ENCODE data around the gene DRC1. TPM values are rescaled to one million over a fixed set of nuclear protein-coding genes. Genes with fewer than 3 reads are reported as not detected.
"Not testable (repeated sequence)": the region's sequence is repeated elsewhere in the genome, so short reads cannot be mapped to it uniquely, and the experiment has no call there.

The DRC1 gene
- 0.33 TPM for polyA plus RNA-seq (2013, experiment 1 of 2)
- polyA plus RNA-seq (2013, experiment 2 of 2) = 1.1 TPM

- 14 to 26% methylated on average over 34 to 51 of the region's 63 CpGs for WGBS, 2 experiments (ENCODE audit: insufficient coverage in 2 of 2)
- H3K27ac ChIP-seq (ENCODE audit: low read depth, low read length, severe bottlenecking) = peak within 1 kb of the TSS; percentile 19
- H3K4me3 ChIP-seq (ENCODE audit: extremely low read depth, insufficient read depth, low read length, poor library complexity, severe bottlenecking) = peak within 1 kb of the TSS; percentile 34
Observed at GRCh38 chr2:26401739-26402541, at the start of gene DRC1. Gene DRC1, plus strand, starts transcription at chr2:26401920. Its CDS starts 70 bp downstream, at chr2:26401990.

GRCh38 chr2:26352892-26353291, 48.8 kb upstream of the DRC1 start:
- Histone ChIP-seq H3K36me3 (ENCODE audit: control insufficient read depth, insufficient read depth, low read length) (peaks cover 38% of the 10 kb centered on the region), H3K27ac (ENCODE audit: low read depth, low read length, severe bottlenecking) (no peak overlapping the region), H3K4me3 (ENCODE audit: extremely low read depth, insufficient read depth, low read length, poor library complexity, severe bottlenecking) (no peak overlapping the region), H3K9me3 (ENCODE audit: control insufficient read depth, low read length) (no peaks in the 10 kb centered on the region), H3K4me1 (ENCODE audit: control insufficient read depth, insufficient read depth, low read length, poor library complexity, severe bottlenecking) (peaks cover 15% of the 10 kb centered on the region)
- no CpG with 5 or more reads among the region's 1 CpG for WGBS, 2 experiments (ENCODE audit: insufficient coverage in 2 of 2)

More at GRCh38 chr2:26401739-26402541, at the start of gene DRC1:
- Histone ChIP-seq H3K36me3 (ENCODE audit: control insufficient read depth, insufficient read depth, low read length) (no peaks in the 10 kb centered on the region), H3K4me1 (ENCODE audit: control insufficient read depth, insufficient read depth, low read length, poor library complexity, severe bottlenecking) (no peaks in the 10 kb centered on the region), H3K9me3 (ENCODE audit: control insufficient read depth, low read length) (no peaks in the 10 kb centered on the region)

- H3K9me3 ChIP-seq (ENCODE audit: control insufficient read depth, low read length); H3K4me3 ChIP-seq (ENCODE audit: extremely low read depth, insufficient read depth, low read length, poor library complexity, severe bottlenecking); H3K27ac ChIP-seq (ENCODE audit: low read depth, low read length, severe bottlenecking): not testable (repeated sequence)
- 97 to 100% methylated on average over 3 to 4 of the region's 16 CpGs for WGBS, 2 experiments (ENCODE audit: insufficient coverage in 2 of 2)
- H3K36me3 ChIP-seq (ENCODE audit: control insufficient read depth, insufficient read depth, low read length) = peaks cover 40% of the 10 kb centered on the region
- H3K4me1 ChIP-seq (ENCODE audit: control insufficient read depth, insufficient read depth, low read length, poor library complexity, severe bottlenecking) = peaks cover 12% of the 10 kb centered on the region
Observed at GRCh38 chr2:26354469-26354868, 47.3 kb upstream of the DRC1 start.

- Histone ChIP-seq H3K4me1 (ENCODE audit: control insufficient read depth, insufficient read depth, low read length, poor library complexity, severe bottlenecking) (peaks cover 12% of the 10 kb centered on the region), H3K4me3 (ENCODE audit: extremely low read depth, insufficient read depth, low read length, poor library complexity, severe bottlenecking) (no peak overlapping the region), H3K9me3 (ENCODE audit: control insufficient read depth, low read length) (no peaks in the 10 kb centered on the region), H3K27ac (ENCODE audit: low read depth, low read length, severe bottlenecking) (peak overlapping the region; percentile 26), H3K36me3 (ENCODE audit: control insufficient read depth, insufficient read depth, low read length) (peaks cover 38% of the 10 kb centered on the region)
- 49 to 52% methylated on average over 5 to 7 of the region's 9 CpGs for WGBS, 2 experiments (ENCODE audit: insufficient coverage in 2 of 2)
Observed at GRCh38 chr2:26355038-26355995, 46.4 kb upstream of the DRC1 start.

- Histone ChIP-seq H3K36me3 (ENCODE audit: control insufficient read depth, insufficient read depth, low read length) (peaks cover 32% of the 10 kb centered on the region), H3K4me3 (ENCODE audit: extremely low read depth, insufficient read depth, low read length, poor library complexity, severe bottlenecking) (no peak overlapping the region), H3K4me1 (ENCODE audit: control insufficient read depth, insufficient read depth, low read length, poor library complexity, severe bottlenecking) (peaks cover 12% of the 10 kb centered on the region), H3K9me3 (ENCODE audit: control insufficient read depth, low read length) (no peaks in the 10 kb centered on the region), H3K27ac (ENCODE audit: low read depth, low read length, severe bottlenecking) (no peak overlapping the region)
- WGBS, 2 experiments (ENCODE audit: insufficient coverage in 2 of 2) = 100% methylated on average over 1 of the region's 2 CpGs; no CpG with 5 or more reads in 1 of the 2 experiments
Observed at GRCh38 chr2:26356111-26356510, 45.6 kb upstream of the DRC1 start.

- Histone ChIP-seq H3K9me3 (ENCODE audit: control insufficient read depth, low read length) (no peaks in the 10 kb centered on the region), H3K4me1 (ENCODE audit: control insufficient read depth, insufficient read depth, low read length, poor library complexity, severe bottlenecking) (peaks cover 12% of the 10 kb centered on the region), H3K27ac (ENCODE audit: low read depth, low read length, severe bottlenecking) (no peak overlapping the region), H3K36me3 (ENCODE audit: control insufficient read depth, insufficient read depth, low read length) (peaks cover 29% of the 10 kb centered on the region), H3K4me3 (ENCODE audit: extremely low read depth, insufficient read depth, low read length, poor library complexity, severe bottlenecking) (no peak overlapping the region)
- WGBS, 2 experiments (ENCODE audit: insufficient coverage in 2 of 2) = no CpG with 5 or more reads among the region's 2 CpGs
Observed at GRCh38 chr2:26356771-26357170, 44.9 kb upstream of the DRC1 start.

GRCh38 chr2:26359886-26360473, 41.7 kb upstream of the DRC1 start:
- H3K4me3 ChIP-seq (ENCODE audit: extremely low read depth, insufficient read depth, low read length, poor library complexity, severe bottlenecking) = no peak overlapping the region
- H3K27ac ChIP-seq (ENCODE audit: low read depth, low read length, severe bottlenecking) = no peak overlapping the region
- peaks cover 10% of the 10 kb centered on the region for H3K4me1 ChIP-seq (ENCODE audit: control insufficient read depth, insufficient read depth, low read length, poor library complexity, severe bottlenecking)
- H3K9me3 ChIP-seq (ENCODE audit: control insufficient read depth, low read length) = no peaks in the 10 kb centered on the region
- H3K36me3 ChIP-seq (ENCODE audit: control insufficient read depth, insufficient read depth, low read length) = peaks cover 32% of the 10 kb centered on the region
- 90 to 100% methylated on average over 2 to 3 of the region's 4 CpGs for WGBS, 2 experiments (ENCODE audit: insufficient coverage in 2 of 2)

- 88 to 100% methylated on average over 1 to 2 of the region's 4 CpGs for WGBS, 2 experiments (ENCODE audit: insufficient coverage in 2 of 2)
- Histone ChIP-seq H3K27ac (ENCODE audit: low read depth, low read length, severe bottlenecking) (no peak overlapping the region), H3K4me1 (ENCODE audit: control insufficient read depth, insufficient read depth, low read length, poor library complexity, severe bottlenecking) (no peaks in the 10 kb centered on the region), H3K36me3 (ENCODE audit: control insufficient read depth, insufficient read depth, low read length) (peaks cover 42% of the 10 kb centered on the region), H3K4me3 (ENCODE audit: extremely low read depth, insufficient read depth, low read length, poor library complexity, severe bottlenecking) (no peak overlapping the region), H3K9me3 (ENCODE audit: control insufficient read depth, low read length) (no peaks in the 10 kb centered on the region)
Observed at GRCh38 chr2:26363323-26363722, 38.4 kb upstream of the DRC1 start.

- Histone ChIP-seq H3K27ac (ENCODE audit: low read depth, low read length, severe bottlenecking) (no peak overlapping the region), H3K36me3 (ENCODE audit: control insufficient read depth, insufficient read depth, low read length) (peaks cover 48% of the 10 kb centered on the region), H3K4me1 (ENCODE audit: control insufficient read depth, insufficient read depth, low read length, poor library complexity, severe bottlenecking) (no peaks in the 10 kb centered on the region), H3K4me3 (ENCODE audit: extremely low read depth, insufficient read depth, low read length, poor library complexity, severe bottlenecking) (no peak overlapping the region), H3K9me3 (ENCODE audit: control insufficient read depth, low read length) (no peaks in the 10 kb centered on the region)
- WGBS, 2 experiments (ENCODE audit: insufficient coverage in 2 of 2) = no CpG with 5 or more reads among the region's 3 CpGs
Observed at GRCh38 chr2:26363958-26364357, 37.8 kb upstream of the DRC1 start.

- Histone ChIP-seq H3K4me1 (ENCODE audit: control insufficient read depth, insufficient read depth, low read length, poor library complexity, severe bottlenecking) (no peaks in the 10 kb centered on the region), H3K27ac (ENCODE audit: low read depth, low read length, severe bottlenecking) (no peak overlapping the region), H3K4me3 (ENCODE audit: extremely low read depth, insufficient read depth, low read length, poor library complexity, severe bottlenecking) (no peak overlapping the region), H3K9me3 (ENCODE audit: control insufficient read depth, low read length) (no peaks in the 10 kb centered on the region), H3K36me3 (ENCODE audit: control insufficient read depth, insufficient read depth, low read length) (peaks cover 55% of the 10 kb centered on the region)
- no CpG with 5 or more reads among the region's 4 CpGs for whole genome bisulfite sequencing, 2 experiments (ENCODE audit: insufficient coverage in 2 of 2)
Observed at GRCh38 chr2:26364669-26365068, 37.1 kb upstream of the DRC1 start.
